PC-9 (cell line): ENCODE data around the gene IQCK. TPM values are rescaled to one million over a fixed set of nuclear protein-coding genes. Genes with fewer than 3 reads are reported as not detected.

Source experiments
- BruUV-seq: library from RNA; stranded (reverse); fragments of 400-500 nt; replicated peaks from 2 replicates; lab custom pipeline; 2021; lab: Mats Ljungman, UMichigan
- CTCF ChIA-PET: fragments of 300-600 bp; sonication (Branson Sonifier 250); formaldehyde crosslinking; loops from one replicate; lab custom pipeline; 2022; ENCODE audit warnings: antibody characterized with exemption; lab: Charles Lee
- POLR2A ChIA-PET: fragments of 300-600 bp; sonication (Branson Sonifier 250); formaldehyde crosslinking; loops from one replicate; lab custom pipeline; 2022; ENCODE audit warnings: antibody characterized with exemption; ENCODE audit not compliant: unreplicated experiment; lab: Charles Lee
- DNase-seq, 2 experiments: peaks; one replicate each; pipeline versions ENCODE4 v3.0.0 to v3.0.0-alpha.2; 2015 to 2022; ENCODE audit warnings: mixed read lengths in 1 of 2
- H2AFZ ChIP-seq: fragments of 200-600 bp; sonication (generic); 2 replicates; pipeline ENCODE4 v1.8.1; 2017; ENCODE audit warnings: antibody characterized with exemption
- H3F3A ChIP-seq: fragments of 200-600 bp; sonication (generic); 2 replicates; pipeline ENCODE4 v1.8.1; 2017; ENCODE audit warnings: antibody characterized with exemption, mild to moderate bottlenecking, low read depth; ENCODE audit not compliant: insufficient read depth
- H3K27ac ChIP-seq: fragments of 200-600 bp; sonication (generic); 2 replicates; pipeline ENCODE4 v1.6.1; 2016; ENCODE audit warnings: mixed run types
- H3K27me3 ChIP-seq: fragments of 200-600 bp; sonication (generic); 2 replicates; pipeline ENCODE4 v1.6.1; 2016; ENCODE audit warnings: low read depth, mixed run types; ENCODE audit not compliant: insufficient read depth
- H3K36me3 ChIP-seq: fragments of 200-600 bp; sonication (generic); 2 replicates; pipeline ENCODE4 v1.6.1; 2016; ENCODE audit warnings: low read depth, mixed run types
- H3K4me1 ChIP-seq: fragments of 200-600 bp; sonication (generic); replicated peaks from 2 replicates; pipeline ENCODE4 v1.6.1; 2016; ENCODE audit warnings: mixed run types; ENCODE audit not compliant: insufficient read depth
- H3K4me2 ChIP-seq: fragments of 200-600 bp; sonication (generic); 2 replicates; pipeline ENCODE4 v1.6.1; 2017; ENCODE audit warnings: mixed run types
- H3K4me3 ChIP-seq: fragments of 200-600 bp; sonication (generic); 2 replicates; pipeline ENCODE4 v1.6.1; 2016; ENCODE audit warnings: mixed run types
- H3K79me2 ChIP-seq: fragments of 200-600 bp; sonication (generic); 2 replicates; pipeline ENCODE4 v1.6.1; 2017; ENCODE audit warnings: low read depth, mixed run types
- H3K9me2 ChIP-seq: fragments of 200-600 bp; sonication (generic); 2 replicates; pipeline ENCODE4 v1.8.1; 2017; ENCODE audit warnings: mild to moderate bottlenecking; ENCODE audit not compliant: insufficient read depth
- H3K9me3 ChIP-seq: fragments of 200-600 bp; sonication (generic); 2 replicates; pipeline ENCODE4 v1.8.1; 2016; ENCODE audit warnings: low read depth; ENCODE audit not compliant: insufficient read depth
- H4K20me1 ChIP-seq: fragments of 200-600 bp; sonication (generic); 2 replicates; pipeline ENCODE4 v1.8.1; 2017; ENCODE audit not compliant: insufficient read depth
- EZH2 ChIP-seq: fragments of 200-600 bp; sonication (generic); IDR thresholded peaks from 2 replicates; pipeline ENCODE4 v1.8.0; 2017; ENCODE audit warnings: antibody characterized with exemption, low read depth
- intact Hi-C: fragments of 100-400 bp; cut with micrococcal nuclease; formaldehyde crosslinking; loops from one replicate; pipeline ENCODE4 v1.10.0; 2022; ENCODE audit not compliant: unreplicated experiment
- total RNA-seq: library from RNA; stranded (reverse); gene quantifications from 2 replicates; pipeline ENCODE4 v1.2.3, GENCODE V29; 2021
- TF ChIP-seq, protein P1 (sequence below): fragments of 200-600 bp; sonication (generic); conservative IDR thresholded peaks from 2 replicates; pipeline ENCODE4 v1.6.1; 2017; ENCODE audit warnings: mixed run types, antibody characterized with exemption, mild to moderate bottlenecking, moderate library complexity

The IQCK gene
- total RNA-seq, 1 experiment from 2014 or later: 21.6 TPM

DNA sequence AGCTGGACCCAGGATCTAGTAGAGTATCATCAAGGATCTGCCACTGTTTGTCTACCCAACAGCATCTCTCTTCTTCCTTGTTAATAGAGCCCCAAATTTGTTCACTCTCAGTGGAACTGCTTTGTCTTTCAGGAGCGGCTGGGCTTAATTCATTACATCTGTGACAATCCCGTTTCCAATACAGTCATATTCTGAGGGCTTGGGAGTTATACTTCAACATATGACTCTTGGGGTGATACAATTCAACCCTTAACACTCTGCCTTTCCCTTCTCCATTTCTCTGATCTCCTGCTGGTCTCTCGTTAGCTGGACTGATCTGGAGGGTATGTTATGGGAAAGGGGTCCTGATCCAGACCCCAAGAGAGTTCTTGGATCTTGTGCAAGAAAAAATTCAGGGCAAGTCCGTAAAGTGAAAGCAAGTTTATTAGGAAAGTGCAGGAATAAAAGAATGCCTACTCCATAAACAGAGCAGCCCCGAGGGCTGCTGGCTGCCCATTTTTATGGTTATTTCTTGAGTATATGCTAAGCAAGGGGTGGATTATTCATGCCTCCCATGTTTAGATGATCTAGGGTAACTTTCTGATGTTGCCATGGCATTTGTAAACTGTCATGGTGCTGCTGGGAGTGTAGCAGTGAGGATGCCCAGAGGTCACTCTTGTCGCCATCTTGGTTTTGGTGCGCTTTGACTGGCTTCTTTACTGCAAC lies 42.4 kb downstream of the IQCK start:
- no peaks in the 10 kb centered on the region for H3K36me3 ChIP-seq
- H3K4me1 ChIP-seq: peaks cover 9% of the 10 kb centered on the region
- H4K20me1 ChIP-seq: no peaks in the 10 kb centered on the region
- H3F3A ChIP-seq: peaks cover 6% of the 10 kb centered on the region; the same call in 1 of the 2 replicates
- no peak overlapping the region for H3K4me2 ChIP-seq
- H3K27ac ChIP-seq: no peak overlapping the region
- H2AFZ ChIP-seq: no peak overlapping the region
- BruUV-seq: no TSS peak
- TF ChIP-seq EZH2: no peak
- TF ChIP-seq, protein P1, sequence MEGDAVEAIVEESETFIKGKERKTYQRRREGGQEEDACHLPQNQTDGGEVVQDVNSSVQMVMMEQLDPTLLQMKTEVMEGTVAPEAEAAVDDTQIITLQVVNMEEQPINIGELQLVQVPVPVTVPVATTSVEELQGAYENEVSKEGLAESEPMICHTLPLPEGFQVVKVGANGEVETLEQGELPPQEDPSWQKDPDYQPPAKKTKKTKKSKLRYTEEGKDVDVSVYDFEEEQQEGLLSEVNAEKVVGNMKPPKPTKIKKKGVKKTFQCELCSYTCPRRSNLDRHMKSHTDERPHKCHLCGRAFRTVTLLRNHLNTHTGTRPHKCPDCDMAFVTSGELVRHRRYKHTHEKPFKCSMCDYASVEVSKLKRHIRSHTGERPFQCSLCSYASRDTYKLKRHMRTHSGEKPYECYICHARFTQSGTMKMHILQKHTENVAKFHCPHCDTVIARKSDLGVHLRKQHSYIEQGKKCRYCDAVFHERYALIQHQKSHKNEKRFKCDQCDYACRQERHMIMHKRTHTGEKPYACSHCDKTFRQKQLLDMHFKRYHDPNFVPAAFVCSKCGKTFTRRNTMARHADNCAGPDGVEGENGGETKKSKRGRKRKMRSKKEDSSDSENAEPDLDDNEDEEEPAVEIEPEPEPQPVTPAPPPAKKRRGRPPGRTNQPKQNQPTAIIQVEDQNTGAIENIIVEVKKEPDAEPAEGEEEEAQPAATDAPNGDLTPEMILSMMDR: no peak
- no peak overlapping the region for H3K4me3 ChIP-seq
- POLR2A ChIA-PET: no interaction called here
- H3K9me2 ChIP-seq: no peaks in the 10 kb centered on the region
- no peaks in the 10 kb centered on the region for H3K27me3 ChIP-seq
- no peaks in the 10 kb centered on the region for H3K9me3 ChIP-seq
- no peak for DNase-seq
- H3K79me2 ChIP-seq: no peaks in the 10 kb centered on the region
- intact Hi-C loops: no loop called here
- CTCF ChIA-PET: no interaction called here

DNA sequence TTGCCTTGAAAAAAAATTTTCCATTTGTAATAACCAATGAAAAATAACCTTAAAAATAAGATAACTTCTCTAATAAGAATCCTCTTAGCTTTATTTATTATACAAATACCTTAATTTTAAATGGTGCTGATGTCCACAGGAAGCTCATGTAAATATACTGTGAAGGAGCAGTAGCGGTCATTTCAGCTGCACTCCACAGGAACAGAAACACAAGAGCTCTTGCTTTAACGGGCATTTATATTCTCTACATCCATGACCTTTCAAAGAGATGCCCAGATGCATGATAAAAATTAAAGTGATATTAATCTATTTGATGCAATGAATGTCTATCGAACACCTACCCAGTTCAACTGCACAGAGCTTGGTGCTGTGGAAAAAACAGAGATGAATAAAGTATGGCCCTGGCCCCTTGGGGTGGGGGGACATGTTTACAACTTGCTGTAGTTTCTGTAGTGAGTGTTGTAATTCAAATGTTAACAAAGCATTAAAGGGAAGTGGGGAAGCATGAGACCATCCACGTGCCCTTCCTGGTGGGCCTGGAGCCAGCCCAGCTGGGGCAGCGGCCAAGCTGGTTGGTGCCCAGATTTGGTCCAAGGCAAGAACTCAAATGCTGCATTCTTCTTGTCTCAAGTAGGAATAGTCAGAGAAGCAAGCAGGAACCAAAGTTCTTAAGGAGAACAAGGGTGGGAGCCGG lies 47.9 kb downstream of the IQCK start:
- no peaks in the 10 kb centered on the region for H3F3A ChIP-seq
- H2AFZ ChIP-seq: no peak overlapping the region
- H3K4me2 ChIP-seq: no peak overlapping the region
- intact Hi-C loops: no loop called here
- ChIA-PET POLR2A (interaction anchor here (0.6 to 0.7 kb wide), 2 partner anchors 94 to 353 kb away, joined by 4 to 8 read pairs; no protein-coding TSS in a partner anchor), CTCF (no interaction called here)
- H3K9me3 ChIP-seq: 0 out of 2 replicates have a peak, but pooled peaks cover 3% of the 10 kb centered on the region
- no peaks in the 10 kb centered on the region for H3K9me2 ChIP-seq
- H3K36me3 ChIP-seq: 0 out of 2 replicates have a peak, but pooled peaks cover 5% of the 10 kb centered on the region
- H3K79me2 ChIP-seq: no peaks in the 10 kb centered on the region
- H3K4me3 ChIP-seq: no peak overlapping the region
- H3K27me3 ChIP-seq: no peaks in the 10 kb centered on the region
- H3K27ac ChIP-seq: no peak overlapping the region
- H4K20me1 ChIP-seq: no peaks in the 10 kb centered on the region
- DNase-seq: no peak
- H3K4me1 ChIP-seq: no peaks in the 10 kb centered on the region
- TF ChIP-seq EZH2: no peak
- TF ChIP-seq, protein P1: no peak
- BruUV-seq: no TSS peak

DNA sequence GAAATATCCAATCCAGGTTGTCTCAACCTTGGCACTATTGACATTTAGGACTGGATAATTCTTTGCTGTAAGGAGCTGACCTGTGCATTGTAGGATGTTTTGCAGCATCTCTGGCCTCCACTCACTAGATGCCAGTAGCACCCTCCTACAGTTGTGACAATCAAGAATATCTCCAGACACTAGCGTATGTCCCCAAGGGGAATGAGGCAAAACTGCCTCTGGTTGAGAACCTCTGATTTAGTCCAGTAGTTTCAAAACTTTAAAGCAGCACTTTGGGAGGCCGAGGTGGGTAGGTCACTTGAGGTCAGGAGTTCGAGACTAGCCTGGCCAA lies 48.4 kb downstream of the IQCK start:
- no peaks in the 10 kb centered on the region for H3K27me3 ChIP-seq
- no peak for DNase-seq
- no peaks in the 10 kb centered on the region for H4K20me1 ChIP-seq
- no peaks in the 10 kb centered on the region for H3K9me2 ChIP-seq
- no peak overlapping the region for H3K4me3 ChIP-seq
- H3K27ac ChIP-seq: no peak overlapping the region
- no peak overlapping the region for H2AFZ ChIP-seq
- intact Hi-C loops: no loop called here
- no peak for TF ChIP-seq EZH2
- TF ChIP-seq, protein P1: no peak
- H3K36me3 ChIP-seq: 0 out of 2 replicates have a peak, but pooled peaks cover 5% of the 10 kb centered on the region
- ChIA-PET CTCF (no interaction called here), POLR2A (no interaction called here)
- no TSS peak for BruUV-seq
- H3K79me2 ChIP-seq: no peaks in the 10 kb centered on the region
- H3K9me3 ChIP-seq: 0 out of 2 replicates have a peak, but pooled peaks cover 3% of the 10 kb centered on the region
- no peaks in the 10 kb centered on the region for H3F3A ChIP-seq
- H3K4me2 ChIP-seq: no peak overlapping the region
- no peaks in the 10 kb centered on the region for H3K4me1 ChIP-seq
